ENCODE results near the gene B3GAT1.

Gene B3GAT1

DNA sequence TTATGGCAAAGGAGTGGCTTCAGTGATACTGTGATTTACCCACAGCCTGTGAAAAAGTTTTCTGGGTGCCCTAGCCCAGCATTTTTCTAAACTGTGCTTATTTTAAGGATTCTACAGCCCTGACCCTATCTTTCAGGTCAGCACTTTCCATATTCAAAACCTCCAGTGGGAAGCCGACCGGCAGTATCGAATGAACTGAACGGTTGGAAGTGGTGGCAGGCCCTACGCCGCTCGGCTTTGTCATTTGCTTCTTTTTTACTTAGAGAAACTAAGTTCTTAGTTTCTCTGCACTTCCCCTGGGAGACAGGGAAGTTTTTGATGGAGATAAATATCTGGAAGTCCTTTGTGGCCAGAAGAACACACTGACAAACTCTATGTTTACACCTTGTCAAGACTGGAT, 79.3 kb downstream of the B3GAT1 start:
- no peak for DNase-seq

DNA sequence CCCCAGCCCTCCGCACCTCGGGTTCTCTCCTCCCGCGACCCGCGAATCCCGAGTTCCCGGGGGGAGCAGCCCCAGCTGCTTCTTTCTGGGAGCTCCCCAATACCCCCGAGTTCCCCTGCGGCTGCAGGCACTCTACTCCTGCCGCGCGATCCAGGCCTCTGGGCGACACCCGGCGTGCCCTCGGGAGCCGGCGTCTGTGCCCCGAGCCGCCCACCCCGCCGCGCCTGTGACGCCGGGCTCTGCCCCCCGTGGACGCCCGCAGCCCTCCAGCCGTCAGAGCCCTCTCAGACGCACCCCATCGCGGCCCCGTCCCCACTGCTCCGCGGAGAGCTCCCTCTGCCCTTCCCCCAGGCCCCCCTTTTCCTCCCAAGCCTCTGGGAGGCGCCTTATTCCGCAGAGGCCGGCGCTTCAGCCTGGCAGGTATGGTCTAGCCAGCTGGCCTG, 79.8 kb downstream of the B3GAT1 start:
- no peak for DNase-seq

DNA sequence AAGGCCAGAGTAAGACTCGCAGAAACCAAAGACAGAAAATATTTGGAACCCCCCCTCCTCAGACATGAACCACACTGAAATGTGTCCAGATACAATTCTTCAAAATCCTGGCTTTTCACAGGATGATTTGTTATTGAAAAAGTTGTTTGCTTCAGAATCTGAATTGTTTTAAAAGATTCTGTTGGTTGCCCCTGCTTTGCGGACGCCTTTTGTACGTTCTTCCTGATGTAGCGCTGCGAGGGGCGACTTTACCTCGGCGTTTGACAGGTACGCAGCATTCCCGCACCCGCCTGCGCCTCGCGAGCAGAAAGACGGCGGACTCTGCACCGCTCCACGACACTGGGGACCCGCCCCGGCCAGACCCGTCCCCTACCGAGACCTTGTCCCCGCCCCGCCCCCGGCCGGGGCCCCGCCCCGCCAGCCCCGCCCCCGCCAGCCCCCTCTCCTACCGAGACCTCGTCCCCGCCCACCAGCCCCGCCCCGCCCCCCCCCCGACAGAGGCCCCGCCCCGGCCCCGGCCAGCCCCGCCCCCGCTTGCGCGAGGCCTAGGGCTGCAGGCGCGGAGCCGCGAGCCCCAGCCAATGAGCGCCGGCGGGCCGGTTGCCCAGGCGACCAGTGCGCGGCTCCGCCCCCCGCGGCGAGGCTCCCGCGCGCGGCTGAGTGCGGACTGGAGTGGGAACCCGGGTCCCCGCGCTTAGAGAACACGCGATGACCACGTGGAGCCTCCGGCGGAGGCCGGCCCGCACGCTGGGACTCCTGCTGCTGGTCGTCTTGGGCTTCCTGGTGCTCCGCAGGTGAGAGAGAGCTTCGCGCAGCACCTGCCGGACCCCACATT, 80.5 kb downstream of the B3GAT1 start, which contains the start of gene GLB1L2:
GLB1L2 (plus strand) TSS at position 635 of the 835 bp plus-strand sequence; CDS start at position 709, 74 bp downstream.
- DNase-seq = peak; percentile 54

DNA sequence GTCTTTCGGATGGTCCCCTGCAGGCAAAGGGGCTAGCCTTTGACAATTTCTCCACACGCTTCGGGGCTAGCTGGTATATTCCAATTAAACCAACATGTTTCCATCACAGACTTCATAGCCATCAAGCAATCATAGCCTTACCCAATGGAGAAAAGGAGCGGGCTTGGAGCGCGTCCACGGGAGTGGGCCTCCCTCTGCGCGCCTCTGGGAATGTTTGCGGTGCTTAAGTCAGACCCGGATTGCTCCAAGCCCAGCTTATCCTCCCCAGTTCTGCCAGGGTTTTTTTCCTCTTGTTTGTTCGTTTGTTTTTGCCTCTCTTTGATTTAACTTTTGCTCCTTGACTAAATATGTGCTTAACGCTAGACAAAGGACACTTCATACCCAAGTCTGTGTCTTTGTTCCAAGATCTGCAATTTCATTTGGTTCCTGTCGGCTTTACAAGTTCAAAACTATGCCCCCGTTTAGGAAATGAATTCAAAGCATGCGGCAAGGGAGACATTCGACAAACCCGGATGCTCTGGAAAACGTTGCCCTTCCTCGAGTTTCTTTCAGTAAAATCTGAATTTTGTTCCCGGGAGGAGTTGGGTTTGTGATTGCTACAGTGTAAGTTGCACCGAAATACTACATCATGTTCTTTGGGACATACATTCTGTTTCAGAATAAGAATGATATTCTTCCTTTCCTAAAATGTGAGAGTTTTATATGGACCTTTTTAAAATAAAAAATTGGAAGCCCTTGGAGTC, 81.3 kb downstream of the B3GAT1 start:
- no peak for DNase-seq

Data from NCI-H2107 (cell line).